ENCODE measurements around the gene APBB3.

Gene APBB3

DNA sequence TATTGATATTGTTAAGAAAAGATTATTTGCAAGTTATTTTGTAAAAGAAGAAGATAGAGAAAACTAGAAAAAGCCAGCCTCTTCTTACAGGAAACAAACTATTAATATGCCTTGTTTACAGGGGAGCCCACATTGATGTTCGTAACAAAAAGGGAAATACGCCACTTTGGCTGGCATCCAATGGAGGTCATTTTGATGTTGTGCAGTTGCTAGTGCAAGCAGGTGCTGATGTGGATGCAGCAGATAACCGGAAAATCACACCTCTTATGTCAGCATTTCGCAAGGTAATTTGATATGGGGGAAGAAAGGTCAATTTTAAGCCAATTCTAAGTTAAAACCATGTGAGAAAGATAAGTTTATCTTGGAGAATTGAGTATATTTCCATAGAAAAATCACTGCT lies 54.5 kb downstream of the APBB3 start:
- ATAC-seq: no peak

More for the DNA sequence above, 54.5 kb downstream of the APBB3 start:
- TF ChIP-seq ARNTL (CRISPR knock-in tag; IDR thresholded peaks at IDR 0.05; ENCODE audit: borderline replicate concordance, low read depth) (no peak), TCF4 (CRISPR knock-in tag; IDR thresholded peaks at IDR 0.05; ENCODE audit: borderline replicate concordance) (no peak), ZNF70 (CRISPR knock-in tag; IDR thresholded peaks at IDR 0.05) (no peak), RARB (CRISPR knock-in tag; IDR thresholded peaks at IDR 0.05) (no peak), TOX (CRISPR knock-in tag; IDR thresholded peaks at IDR 0.05; ENCODE audit: borderline replicate concordance) (no peak)
- TF ChIP-seq, protein P1, sequence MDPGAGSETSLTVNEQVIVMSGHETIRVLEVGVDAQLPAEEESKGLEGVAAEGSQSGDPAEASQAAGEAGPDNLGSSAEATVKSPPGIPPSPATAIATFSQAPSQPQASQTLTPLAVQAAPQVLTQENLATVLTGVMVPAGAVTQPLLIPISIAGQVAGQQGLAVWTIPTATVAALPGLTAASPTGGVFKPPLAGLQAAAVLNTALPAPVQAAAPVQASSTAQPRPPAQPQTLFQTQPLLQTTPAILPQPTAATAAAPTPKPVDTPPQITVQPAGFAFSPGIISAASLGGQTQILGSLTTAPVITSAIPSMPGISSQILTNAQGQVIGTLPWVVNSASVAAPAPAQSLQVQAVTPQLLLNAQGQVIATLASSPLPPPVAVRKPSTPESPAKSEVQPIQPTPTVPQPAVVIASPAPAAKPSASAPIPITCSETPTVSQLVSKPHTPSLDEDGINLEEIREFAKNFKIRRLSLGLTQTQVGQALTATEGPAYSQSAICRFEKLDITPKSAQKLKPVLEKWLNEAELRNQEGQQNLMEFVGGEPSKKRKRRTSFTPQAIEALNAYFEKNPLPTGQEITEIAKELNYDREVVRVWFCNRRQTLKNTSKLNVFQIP (CRISPR knock-in tag; IDR thresholded peaks at IDR 0.05; ENCODE audit: borderline replicate concordance, low read depth): no peak
- TF ChIP-seq, protein P2, sequence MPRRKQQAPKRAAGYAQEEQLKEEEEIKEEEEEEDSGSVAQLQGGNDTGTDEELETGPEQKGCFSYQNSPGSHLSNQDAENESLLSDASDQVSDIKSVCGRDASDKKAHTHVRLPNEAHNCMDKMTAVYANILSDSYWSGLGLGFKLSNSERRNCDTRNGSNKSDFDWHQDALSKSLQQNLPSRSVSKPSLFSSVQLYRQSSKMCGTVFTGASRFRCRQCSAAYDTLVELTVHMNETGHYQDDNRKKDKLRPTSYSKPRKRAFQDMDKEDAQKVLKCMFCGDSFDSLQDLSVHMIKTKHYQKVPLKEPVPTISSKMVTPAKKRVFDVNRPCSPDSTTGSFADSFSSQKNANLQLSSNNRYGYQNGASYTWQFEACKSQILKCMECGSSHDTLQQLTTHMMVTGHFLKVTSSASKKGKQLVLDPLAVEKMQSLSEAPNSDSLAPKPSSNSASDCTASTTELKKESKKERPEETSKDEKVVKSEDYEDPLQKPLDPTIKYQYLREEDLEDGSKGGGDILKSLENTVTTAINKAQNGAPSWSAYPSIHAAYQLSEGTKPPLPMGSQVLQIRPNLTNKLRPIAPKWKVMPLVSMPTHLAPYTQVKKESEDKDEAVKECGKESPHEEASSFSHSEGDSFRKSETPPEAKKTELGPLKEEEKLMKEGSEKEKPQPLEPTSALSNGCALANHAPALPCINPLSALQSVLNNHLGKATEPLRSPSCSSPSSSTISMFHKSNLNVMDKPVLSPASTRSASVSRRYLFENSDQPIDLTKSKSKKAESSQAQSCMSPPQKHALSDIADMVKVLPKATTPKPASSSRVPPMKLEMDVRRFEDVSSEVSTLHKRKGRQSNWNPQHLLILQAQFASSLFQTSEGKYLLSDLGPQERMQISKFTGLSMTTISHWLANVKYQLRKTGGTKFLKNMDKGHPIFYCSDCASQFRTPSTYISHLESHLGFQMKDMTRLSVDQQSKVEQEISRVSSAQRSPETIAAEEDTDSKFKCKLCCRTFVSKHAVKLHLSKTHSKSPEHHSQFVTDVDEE (CRISPR knock-in tag; IDR thresholded peaks at IDR 0.05): no peak
- TF ChIP-seq, protein P3, sequence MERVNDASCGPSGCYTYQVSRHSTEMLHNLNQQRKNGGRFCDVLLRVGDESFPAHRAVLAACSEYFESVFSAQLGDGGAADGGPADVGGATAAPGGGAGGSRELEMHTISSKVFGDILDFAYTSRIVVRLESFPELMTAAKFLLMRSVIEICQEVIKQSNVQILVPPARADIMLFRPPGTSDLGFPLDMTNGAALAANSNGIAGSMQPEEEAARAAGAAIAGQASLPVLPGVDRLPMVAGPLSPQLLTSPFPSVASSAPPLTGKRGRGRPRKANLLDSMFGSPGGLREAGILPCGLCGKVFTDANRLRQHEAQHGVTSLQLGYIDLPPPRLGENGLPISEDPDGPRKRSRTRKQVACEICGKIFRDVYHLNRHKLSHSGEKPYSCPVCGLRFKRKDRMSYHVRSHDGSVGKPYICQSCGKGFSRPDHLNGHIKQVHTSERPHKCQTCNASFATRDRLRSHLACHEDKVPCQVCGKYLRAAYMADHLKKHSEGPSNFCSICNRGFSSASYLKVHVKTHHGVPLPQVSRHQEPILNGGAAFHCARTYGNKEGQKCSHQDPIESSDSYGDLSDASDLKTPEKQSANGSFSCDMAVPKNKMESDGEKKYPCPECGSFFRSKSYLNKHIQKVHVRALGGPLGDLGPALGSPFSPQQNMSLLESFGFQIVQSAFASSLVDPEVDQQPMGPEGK (CRISPR knock-in tag; IDR thresholded peaks at IDR 0.05; ENCODE audit: borderline replicate concordance): no peak
- TF ChIP-seq, protein P4, sequence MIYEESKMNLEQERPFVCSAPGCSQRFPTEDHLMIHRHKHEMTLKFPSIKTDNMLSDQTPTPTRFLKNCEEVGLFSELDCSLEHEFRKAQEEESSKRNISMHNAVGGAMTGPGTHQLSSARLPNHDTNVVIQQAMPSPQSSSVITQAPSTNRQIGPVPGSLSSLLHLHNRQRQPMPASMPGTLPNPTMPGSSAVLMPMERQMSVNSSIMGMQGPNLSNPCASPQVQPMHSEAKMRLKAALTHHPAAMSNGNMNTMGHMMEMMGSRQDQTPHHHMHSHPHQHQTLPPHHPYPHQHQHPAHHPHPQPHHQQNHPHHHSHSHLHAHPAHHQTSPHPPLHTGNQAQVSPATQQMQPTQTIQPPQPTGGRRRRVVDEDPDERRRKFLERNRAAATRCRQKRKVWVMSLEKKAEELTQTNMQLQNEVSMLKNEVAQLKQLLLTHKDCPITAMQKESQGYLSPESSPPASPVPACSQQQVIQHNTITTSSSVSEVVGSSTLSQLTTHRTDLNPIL (CRISPR knock-in tag; IDR thresholded peaks at IDR 0.05; ENCODE audit: low read depth): no peak

All from SK-N-SH treated with all-trans-retinoic acid at 6 μM for 48 hours (cell line).